Testis (tissue), 2 donors: ENCODE data around the gene XXYLT1.

Source experiments
- CTCF ChIP-seq, 3 experiments: fragments of 450-650 bp in 2 of 3; fragments of 200-600 bp in 1 of 3; sonication (generic) in 1 of 3; IDR thresholded peaks; one replicate each; pipeline ENCODE4 v1.5.1; 2016 to 2019; ENCODE audit warnings: antibody characterized with exemption in 3 of 3, mild to moderate bottlenecking in 2 of 3, moderate library complexity in 1 of 3
- POLR2A ChIP-seq: fragments of 450-650 bp; IDR thresholded peaks from one replicate; pipeline ENCODE4 v1.6.1; 2017; ENCODE audit warnings: antibody characterized with exemption, mild to moderate bottlenecking, moderate library complexity

GRCh38 chr3:195184716-195185421 lies 86.1 kb downstream of the XXYLT1 start:
- TF ChIP-seq CTCF (IDR thresholded peaks at IDR 0.05), result no peak
- no peak for TF ChIP-seq POLR2A
